ENCODE measurements around the gene RGCC.
"Not testable (repeated sequence)": the region's sequence is repeated elsewhere in the genome, so short reads cannot be mapped to it uniquely, and the experiment has no call there.

GRCh38 chr13:41421983-41422382 is 35.4 kb upstream of the RGCC start:
- not testable (repeated sequence) for TF ChIP-seq POLR2A, POLR2AphosphoS5, CTCF (IDR thresholded peaks at IDR 0.05)

All from stomach (tissue), 4 donors.